HL-60 (cell line): ENCODE data around the gene IFITM2.

Source experiments
- CTCF ChIP-seq: IDR thresholded peaks from one replicate; pipeline ENCODE4 v1.5.1; 2011; ENCODE audit warnings: low read length, control low read depth, inconsistent platforms; ENCODE audit not compliant: insufficient read depth
- GABPA ChIP-seq: IDR thresholded peaks from 2 replicates; pipeline ENCODE4 v1.6.1; 2012; ENCODE audit warnings: low read depth
- POLR2AphosphoS5 ChIP-seq: IDR thresholded peaks from 2 replicates; pipeline ENCODE4 v1.6.1; 2012; ENCODE audit warnings: low read depth
- REST ChIP-seq: IDR thresholded peaks from 2 replicates; pipeline ENCODE4 v1.6.1; 2012; ENCODE audit warnings: low read depth; ENCODE audit not compliant: insufficient replicate concordance

- TF ChIP-seq CTCF (no peak), REST (no peak), GABPA (no peak), POLR2AphosphoS5 (no peak)
Observed at GRCh38 chr11:298406-299065, 9.1 kb upstream of the IFITM2 start.
